B cell (primary cell): ENCODE data around the gene ARFGAP3. TPM values are rescaled to one million over a fixed set of nuclear protein-coding genes. Genes with fewer than 3 reads are reported as not detected.

Source experiments
- ATAC-seq: fragments of 200-7000 bp; cut with Tn5 transposase; one replicate; pipeline ENCODE4 v1.10.0; 2021; ENCODE audit warnings: low read depth, mild to moderate bottlenecking, moderate number of reproducible peaks, moderate library complexity
- CTCF ChIA-PET: fragments of 350-600 bp; sonication (Branson Sonifier 250); formaldehyde crosslinking; loops from one replicate; lab custom pipeline; 2021; ENCODE audit warnings: antibody characterized with exemption, inconsistent platforms; lab: Charles Lee
- POLR2A ChIA-PET: fragments of 350-600 bp; sonication (Branson Sonifier 250); formaldehyde crosslinking; loops from one replicate; lab custom pipeline; 2021; ENCODE audit warnings: antibody characterized with exemption; lab: Charles Lee
- DNase-seq: peaks from one replicate; pipeline ENCODE4 v3.0.0; 2013
- H2AFZ ChIP-seq: 2 replicates; pipeline ENCODE4 v1.6.1; 2012; ENCODE audit warnings: mild to moderate bottlenecking, low read depth, low read length; ENCODE audit not compliant: insufficient read depth, poor library complexity, severe bottlenecking
- H3K27ac ChIP-seq, 2 donors: 1 replicate in 1 of 2; 2 replicates in 1 of 2; pipeline ENCODE4 v1.5.1; 2012 to 2013; ENCODE audit warnings: low read length in 2 of 2, mild to moderate bottlenecking in 2 of 2, moderate library complexity in 1 of 2
- H3K27me3 ChIP-seq, 4 experiments: fragments of 200-600 bp in 1 of 4; sonication (generic) in 1 of 4; replicated peaks in 1 of 4; 1 replicate in 2 of 4; 2 replicates in 2 of 4; pipeline versions ENCODE4 v1.6.1 to v1.7.0; 2013 to 2016; ENCODE audit warnings: low read length in 3 of 4, mild to moderate bottlenecking in 2 of 4, mixed read lengths in 1 of 4, moderate library complexity in 1 of 4; ENCODE audit not compliant: insufficient read depth in 4 of 4, control insufficient read depth in 3 of 4; ENCODE audit errors: control extremely low read depth in 1 of 4
- H3K36me3 ChIP-seq, 2 experiments: replicated peaks in 1 of 2; 1 replicate in 1 of 2; 2 replicates in 1 of 2; pipeline versions ENCODE4 v1.6.1 to v1.7.1; 2013; ENCODE audit warnings: low read length in 1 of 2; ENCODE audit not compliant: insufficient read depth in 2 of 2, control insufficient read depth in 1 of 2; ENCODE audit errors: control extremely low read depth in 1 of 2, extremely low read depth in 1 of 2
- H3K4me1 ChIP-seq, 2 donors: fragments of 200-600 bp in 1 of 2; sonication (generic) in 1 of 2; 1 replicate in 1 of 2; 2 replicates in 1 of 2; pipeline versions ENCODE4 v1.5.1 to v1.6.1; 2013 to 2017; ENCODE audit warnings: low read length in 2 of 2; ENCODE audit not compliant: control insufficient read depth in 2 of 2, insufficient read depth in 2 of 2
- H3K4me2 ChIP-seq: replicated peaks from 2 replicates; pipeline ENCODE3; 2012; ENCODE audit warnings: mild to moderate bottlenecking, low read depth, low read length; ENCODE audit not compliant: poor library complexity, severe bottlenecking
- H3K4me3 ChIP-seq, 5 experiments: fragments of 200-600 bp in 1 of 5; sonication (generic) in 1 of 5; 1 replicate in 3 of 5; 2 replicates in 2 of 5; pipeline versions ENCODE4 v1.5.1 to v1.7.0; 2011 to 2016; ENCODE audit warnings: low read length in 4 of 5, mild to moderate bottlenecking in 4 of 5, low read depth in 2 of 5, control low read depth in 1 of 5, moderate library complexity in 1 of 5; ENCODE audit not compliant: insufficient read depth in 1 of 5; ENCODE audit errors: control extremely low read depth in 1 of 5, extremely low read depth in 1 of 5
- H3K79me2 ChIP-seq: fragments of 200-600 bp; sonication (generic); one replicate; pipeline ENCODE4 v1.6.0; 2016; ENCODE audit warnings: low read length; ENCODE audit not compliant: control insufficient read depth, insufficient read depth
- H3K9ac ChIP-seq: fragments of 200-600 bp; sonication (generic); 2 replicates; pipeline ENCODE4 v1.6.1; 2017; ENCODE audit warnings: mild to moderate bottlenecking, low read length, moderate library complexity
- H3K9me3 ChIP-seq, 3 donors: one replicate each; pipeline versions ENCODE4 v1.6.1 to v1.7.1; 2013; ENCODE audit warnings: low read length in 2 of 3; ENCODE audit not compliant: control insufficient read depth in 2 of 3, insufficient read depth in 1 of 3; ENCODE audit errors: control extremely low read depth in 1 of 3
- H4K20me1 ChIP-seq: 2 replicates; pipeline ENCODE4 v1.6.0; 2012; ENCODE audit warnings: mild to moderate bottlenecking, low read length; ENCODE audit not compliant: insufficient read depth, control insufficient read depth, poor library complexity, severe bottlenecking
- H3K27ac Mint-ChIP-seq: one replicate; pipeline ENCODE4 v1.8.0; 2021; ENCODE audit warnings: mixed read lengths
- H3K27me3 Mint-ChIP-seq: one replicate; pipeline ENCODE4 v1.8.0; 2021; ENCODE audit warnings: mixed read lengths
- H3K4me1 Mint-ChIP-seq: one replicate; pipeline ENCODE4 v1.8.0; 2021; ENCODE audit warnings: mixed read lengths
- H3K4me3 Mint-ChIP-seq: one replicate; pipeline ENCODE4 v1.8.0; 2021; ENCODE audit warnings: mixed read lengths
- H3K9me3 Mint-ChIP-seq: one replicate; pipeline ENCODE4 v1.8.0; 2022; ENCODE audit warnings: mixed read lengths; ENCODE audit not compliant: insufficient read depth
- CTCF ChIP-seq: fragments of 200-600 bp; IDR thresholded peaks from one replicate; pipeline ENCODE4 v1.8.0; 2022; ENCODE audit warnings: antibody characterized with exemption, mild to moderate bottlenecking
- EZH2 ChIP-seq: IDR thresholded peaks from 2 replicates; pipeline ENCODE4 v1.6.1; 2012; ENCODE audit warnings: borderline replicate concordance, low read depth, mild to moderate bottlenecking, moderate library complexity, low read length; ENCODE audit not compliant: insufficient read depth, poor library complexity, severe bottlenecking
- WGBS: methylation state at CpG from one replicate; pipeline ENCODE4 v1.1.5; 2013; ENCODE audit warnings: missing lambda C conversion rate; ENCODE audit not compliant: insufficient coverage; 5-methylcytosine and 5-hydroxymethylcytosine counted together
- intact Hi-C: fragments of 100-400 bp; cut with micrococcal nuclease; formaldehyde crosslinking; loops from one replicate; pipeline ENCODE4 v1.10.0; 2022
- polyA plus RNA-seq: library from polyadenylated mRNA; depleted of rRNA; stranded (reverse); fragments of >200 nt; gene quantifications from 2 replicates; pipeline ENCODE4 v1.2.3, GENCODE V29; 2012
- total RNA-seq, 2 donors: library from RNA; stranded (reverse); fragments of 120-200 nt in 1 of 2; gene quantifications; 1 replicate in 1 of 2; 2 replicates in 1 of 2; pipeline versions ENCODE4 v1.2.3 to v1.2.4, GENCODE V29; 2013 to 2022

ARFGAP3 gene
- total and polyA plus RNA-seq, 2 donors (not counting 1 experiment from before 2014, with no cell fraction given): 10.7 to 33.2 TPM

- no peaks in the 10 kb centered on the region for H3K27me3 ChIP-seq
- ChIA-PET POLR2A (interaction anchor here (0.6 kb wide), 1 partner anchor 163 kb away, joined by 3 read pairs; no protein-coding TSS in a partner anchor), CTCF (interaction anchor here (0.9 kb wide), 1 partner anchor 225 kb away, joined by 3 read pairs; no protein-coding TSS in a partner anchor)
- Mint-ChIP-seq H3K9me3 (no peaks in the 10 kb centered on the region), H3K4me3 (no peak overlapping the region), H3K4me1 (peaks cover 5% of the 10 kb centered on the region), H3K27me3 (no peaks in the 10 kb centered on the region), H3K27ac (no peak overlapping the region)
- H3K4me2 ChIP-seq: no peak overlapping the region
- no peaks in the 10 kb centered on the region for H4K20me1 ChIP-seq
- no peak for ATAC-seq
- no peak for DNase-seq
- H3K9me3 ChIP-seq: no peaks in the 10 kb centered on the region
- TF ChIP-seq CTCF: no peak
- no peak overlapping the region for H3K9ac ChIP-seq
- H3K79me2 ChIP-seq: no peaks in the 10 kb centered on the region
- 97% methylated on average over 28 of the region's 31 CpGs for WGBS
- peaks cover 0 to 7% of the 10 kb centered on the region in 2 donors for H3K4me1 ChIP-seq
- H2AFZ ChIP-seq: no peak overlapping the region
- H3K4me3 ChIP-seq: no peak overlapping the region
- H3K27ac ChIP-seq: no peak overlapping the region
- peaks cover 0 to 63% of the 10 kb centered on the region in 2 experiments for H3K36me3 ChIP-seq
- intact Hi-C loops: no loop called here
These were observed 14.3 kb upstream of the ARFGAP3 start for GRCh38 chr22:42871146-42872050.

GRCh38 chr22:42869888-42870480 is 12.9 kb upstream of the ARFGAP3 start:
- Histone ChIP-seq H3K27me3 (no peaks in the 10 kb centered on the region), H3K9ac (no peak overlapping the region), H3K79me2 (no peaks in the 10 kb centered on the region), H3K4me2 (no peak overlapping the region), H3K4me3 (no peak overlapping the region), H3K36me3 (peaks cover 0 to 51% of the 10 kb centered on the region in 2 experiments), H3K9me3 (no peaks in the 10 kb centered on the region), H4K20me1 (no peaks in the 10 kb centered on the region), H3K27ac (no peak overlapping the region), H2AFZ (no peak overlapping the region), H3K4me1 (peaks cover 0 to 7% of the 10 kb centered on the region in 2 donors)
- 91% methylated on average over 31 of the region's 33 CpGs for WGBS
- DNase-seq (no peak), ATAC-seq (no peak)
- H3K4me3 Mint-ChIP-seq: no peak overlapping the region
- intact Hi-C loops: loop anchor here (10.0 kb wide), 1 partner anchor 265 kb away; no protein-coding TSS in a partner anchor
- no peak overlapping the region for H3K27ac Mint-ChIP-seq
- ChIA-PET POLR2A (no interaction called here), CTCF (interaction anchor here (0.9 kb wide), 1 partner anchor 9 kb away, joined by 3 read pairs; no protein-coding TSS in a partner anchor)
- TF ChIP-seq CTCF (no peak), EZH2 (no peak)
- H3K27me3 Mint-ChIP-seq: no peaks in the 10 kb centered on the region
- H3K4me1 Mint-ChIP-seq: peaks cover 5% of the 10 kb centered on the region
- H3K9me3 Mint-ChIP-seq: no peaks in the 10 kb centered on the region
